Trophoblast cell (in vitro differentiated cells and primary cell): ENCODE measurements around the gene PRKCG.
"Not testable (repeated sequence)": the region's sequence is repeated elsewhere in the genome, so short reads cannot be mapped to it uniquely, and the experiment has no call there.

ENCODE experiments used
- DNase-seq, 2 donors: peaks; one replicate each; pipeline ENCODE4 v3.0.0-alpha.2; 2016
- H2AFZ ChIP-seq: 2 replicates; pipeline ENCODE4 v1.6.1; 2013; ENCODE audit warnings: low read length, moderate library complexity, mild to moderate bottlenecking; ENCODE audit not compliant: insufficient read depth, poor library complexity
- H2AK5ac ChIP-seq: 2 replicates; pipeline ENCODE4 v1.6.1; 2013; ENCODE audit warnings: mild to moderate bottlenecking, low read length
- H2BK120ac ChIP-seq: 2 replicates; pipeline ENCODE4 v1.6.1; 2013; ENCODE audit warnings: low read length, mild to moderate bottlenecking, moderate library complexity; ENCODE audit not compliant: insufficient read depth, poor library complexity
- H2BK12ac ChIP-seq: 2 replicates; pipeline ENCODE4 v1.6.1; 2013; ENCODE audit warnings: mild to moderate bottlenecking, low read length, moderate library complexity
- H2BK5ac ChIP-seq: 2 replicates; pipeline ENCODE4 v1.6.1; 2013; ENCODE audit warnings: low read length, low read depth, moderate library complexity, mild to moderate bottlenecking; ENCODE audit not compliant: poor library complexity
- H3K14ac ChIP-seq: 2 replicates; pipeline ENCODE4 v1.6.1; 2013; ENCODE audit warnings: mild to moderate bottlenecking, low read length
- H3K18ac ChIP-seq: 2 replicates; pipeline ENCODE4 v1.6.1; 2013; ENCODE audit warnings: mild to moderate bottlenecking, low read length
- H3K23ac ChIP-seq: 2 replicates; pipeline ENCODE4 v1.6.1; 2013; ENCODE audit warnings: low read length
- H3K27ac ChIP-seq: 2 replicates; pipeline ENCODE4 v1.5.1; 2013; ENCODE audit warnings: low read depth, mild to moderate bottlenecking, inconsistent platforms, low read length, moderate library complexity
- H3K27me3 ChIP-seq: 2 replicates; pipeline ENCODE4 v1.6.1; 2013; ENCODE audit warnings: inconsistent platforms, mild to moderate bottlenecking, low read length, moderate library complexity; ENCODE audit not compliant: insufficient read depth
- H3K36me3 ChIP-seq, 2 experiments: 1 replicate in 1 of 2; 2 replicates in 1 of 2; pipeline ENCODE4 v1.6.1; 2013; ENCODE audit warnings: low read length in 2 of 2, mild to moderate bottlenecking in 2 of 2, moderate library complexity in 1 of 2; ENCODE audit not compliant: insufficient read depth in 2 of 2, control insufficient read depth in 1 of 2
- H3K4ac ChIP-seq: 2 replicates; pipeline ENCODE4 v1.6.1; 2013; ENCODE audit warnings: low read depth, mild to moderate bottlenecking, low read length, moderate library complexity
- H3K4me1 ChIP-seq, 2 experiments: 1 replicate in 1 of 2; 2 replicates in 1 of 2; pipeline ENCODE4 v1.6.1; 2013; ENCODE audit warnings: low read length in 2 of 2, mild to moderate bottlenecking in 2 of 2, moderate library complexity in 1 of 2; ENCODE audit not compliant: insufficient read depth in 2 of 2, control insufficient read depth in 1 of 2
- H3K4me2 ChIP-seq: 2 replicates; pipeline ENCODE4 v1.6.1; 2013; ENCODE audit warnings: inconsistent platforms, mild to moderate bottlenecking, low read length, moderate library complexity
- H3K4me3 ChIP-seq: 2 replicates; pipeline ENCODE4 v1.5.1; 2013; ENCODE audit warnings: mild to moderate bottlenecking, low read depth, low read length, inconsistent platforms
- H3K79me1 ChIP-seq: one replicate; pipeline ENCODE4 v1.6.1; 2013; ENCODE audit warnings: low read length
- H3K79me2 ChIP-seq: 2 replicates; pipeline ENCODE4 v1.6.1; 2013; ENCODE audit warnings: low read length, mild to moderate bottlenecking; ENCODE audit not compliant: control insufficient read depth, insufficient read depth, poor library complexity
- H3K9ac ChIP-seq: 2 replicates; pipeline ENCODE4 v1.6.1; 2013; ENCODE audit warnings: mild to moderate bottlenecking, low read length
- H3K9me3 ChIP-seq: 2 replicates; pipeline ENCODE4 v1.6.1; 2013; ENCODE audit warnings: low read depth, mild to moderate bottlenecking, control low read depth, inconsistent platforms, low read length; ENCODE audit not compliant: insufficient read depth
- H4K12ac ChIP-seq: 2 replicates; pipeline ENCODE4 v1.6.1; 2013; ENCODE audit warnings: low read depth, mild to moderate bottlenecking, low read length, moderate library complexity
- H4K8ac ChIP-seq: 2 replicates; pipeline ENCODE4 v1.6.1; 2013; ENCODE audit warnings: low read depth, mild to moderate bottlenecking, low read length, moderate library complexity
- H4K91ac ChIP-seq: one replicate; pipeline ENCODE4 v1.6.1; 2013; ENCODE audit warnings: low read depth, mild to moderate bottlenecking, low read length, moderate library complexity
- WGBS: extraction: QIAGEN DNeasy Blood & Tissue Kit; methylation state at CpG from one replicate; pipeline ENCODE4 v1.1.7; 2013; ENCODE audit warnings: missing lambda C conversion rate; ENCODE audit not compliant: insufficient read length, insufficient coverage; ENCODE audit errors: extremely low coverage; 5-methylcytosine and 5-hydroxymethylcytosine counted together

The PRKCG gene

GRCh38 chr19:53868892-53869804 lies 12.8 kb upstream of the PRKCG start:
- H2AFZ ChIP-seq: peak overlapping the region; percentile 32
- H3K4me2 ChIP-seq: peak overlapping the region; percentile 59
- H3K9me3 ChIP-seq: peaks cover 6% of the 10 kb centered on the region
- H2BK120ac ChIP-seq: peak overlapping the region; percentile 88
- H2BK5ac ChIP-seq: peak overlapping the region; percentile 88
- H3K36me3 ChIP-seq: peaks cover 30 to 34% of the 10 kb centered on the region in 2 experiments
- H3K79me2 ChIP-seq: peaks cover 22% of the 10 kb centered on the region
- peak overlapping the region; percentile 73 for H3K9ac ChIP-seq
- peak overlapping the region; percentile 92 for H3K4ac ChIP-seq
- peak; percentile 88 to 89 for DNase-seq
- H3K27me3 ChIP-seq: no peaks in the 10 kb centered on the region
- H3K27ac ChIP-seq: peak overlapping the region; percentile 85
- H3K79me1 ChIP-seq: peaks cover 26% of the 10 kb centered on the region
- no CpG with 5 or more reads among the region's 75 CpGs for WGBS
- peak overlapping the region; percentile 2 for H2BK12ac ChIP-seq
- peak overlapping the region; percentile 83 for H3K14ac ChIP-seq
- peak overlapping the region; percentile 67 for H4K12ac ChIP-seq
- no peak overlapping the region for H3K23ac ChIP-seq
- peak overlapping the region; percentile 84 for H4K91ac ChIP-seq
- peaks cover 12 to 15% of the 10 kb centered on the region in 2 experiments for H3K4me1 ChIP-seq
- H3K4me3 ChIP-seq: peak overlapping the region; percentile 92
- peak overlapping the region; percentile 76 for H4K8ac ChIP-seq
- H3K18ac ChIP-seq: peak overlapping the region; percentile 76
- peak overlapping the region; percentile 36 for H2AK5ac ChIP-seq

GRCh38 chr19:53869805-53870484 lies 12.1 kb upstream of the PRKCG start:
- not testable (repeated sequence) for H2AFZ ChIP-seq, H4K12ac ChIP-seq, H2AK5ac ChIP-seq, H3K9me3 ChIP-seq, DNase-seq, H3K23ac ChIP-seq, H3K27me3 ChIP-seq, H2BK12ac ChIP-seq, H2BK120ac ChIP-seq
- Histone ChIP-seq H3K18ac (peak overlapping the region; percentile 76), H3K4me3 (peak overlapping the region; percentile 92), H3K36me3 (peaks cover 37 to 40% of the 10 kb centered on the region in 2 experiments), H3K79me2 (peaks cover 22% of the 10 kb centered on the region), H3K14ac (peak overlapping the region; percentile 36), H3K4ac (peak overlapping the region; percentile 92), H3K27ac (peak overlapping the region; percentile 5), H3K9ac (peak overlapping the region; percentile 57), H2BK5ac (peak overlapping the region; percentile 36), H3K4me2 (peak overlapping the region; percentile 59), H3K79me1 (peaks cover 26% of the 10 kb centered on the region), H3K4me1 (peaks cover 12 to 15% of the 10 kb centered on the region in 2 experiments), H4K8ac (peak overlapping the region; percentile 52), H4K91ac (peak overlapping the region; percentile 52)
- WGBS: no CpG with 5 or more reads among the region's 24 CpGs

- Histone ChIP-seq H3K36me3 (peaks cover 42 to 44% of the 10 kb centered on the region in 2 experiments), H2BK12ac (no peak overlapping the region), H3K4me2 (peak overlapping the region; percentile 4), H4K12ac (no peak overlapping the region), H2BK120ac (no peak overlapping the region), H3K79me2 (peaks cover 22% of the 10 kb centered on the region), H3K18ac (no peak overlapping the region), H3K4ac (peak overlapping the region; percentile 68), H3K14ac (no peak overlapping the region), H2AK5ac (no peak overlapping the region), H3K9ac (peak overlapping the region; percentile 0), H2AFZ (no peak overlapping the region), H3K27me3 (no peaks in the 10 kb centered on the region), H3K9me3 (peaks cover 6% of the 10 kb centered on the region), H4K91ac (no peak overlapping the region), H3K79me1 (peaks cover 26% of the 10 kb centered on the region), H4K8ac (no peak overlapping the region), H2BK5ac (no peak overlapping the region), H3K4me3 (no peak overlapping the region), H3K23ac (no peak overlapping the region), H3K4me1 (peaks cover 10 to 15% of the 10 kb centered on the region in 2 experiments), H3K27ac (no peak overlapping the region)
- WGBS: no CpG with 5 or more reads among the region's 5 CpGs
- DNase-seq: peak in 1 of 2 donors; percentile 30
Measured at GRCh38 chr19:53870485-53870844, 11.5 kb upstream of the PRKCG start.

- Histone ChIP-seq H2AK5ac (no peak overlapping the region), H3K14ac (no peak overlapping the region), H2BK120ac (no peak overlapping the region), H3K79me2 (peaks cover 20% of the 10 kb centered on the region), H3K4me2 (no peak overlapping the region), H3K4me3 (no peak overlapping the region), H4K91ac (no peak overlapping the region), H2BK12ac (no peak overlapping the region), H3K4me1 (peaks cover 3 to 8% of the 10 kb centered on the region in 2 experiments), H2AFZ (no peak overlapping the region), H3K9ac (no peak overlapping the region), H2BK5ac (no peak overlapping the region), H3K27ac (no peak overlapping the region), H3K23ac (no peak overlapping the region), H3K36me3 (peaks cover 47 to 51% of the 10 kb centered on the region in 2 experiments), H3K79me1 (peaks cover 18% of the 10 kb centered on the region), H4K8ac (no peak overlapping the region), H3K4ac (peak overlapping the region; percentile 77), H3K27me3 (no peaks in the 10 kb centered on the region), H3K9me3 (peaks cover 4% of the 10 kb centered on the region), H3K18ac (peak overlapping the region; percentile 20), H4K12ac (no peak overlapping the region)
- no CpG with 5 or more reads among the region's 7 CpGs for WGBS
- peak in 1 of 2 donors; percentile 26 for DNase-seq
Measured at GRCh38 chr19:53871454-53871853, 10.5 kb upstream of the PRKCG start.
